ENCODE measurements around the gene APOD. TPM values are rescaled to one million over a fixed set of nuclear protein-coding genes. Genes with fewer than 3 reads are reported as not detected.

Gene APOD
- total RNA-seq, 2 experiments from 2014 or later: not detected

GRCh38 chr3:195542316-195542697 lies 41.4 kb downstream of the APOD start:
- Mint-ChIP-seq H3K9me3 (no peaks in the 10 kb centered on the region), H3K36me3 (peaks cover 33% of the 10 kb centered on the region), H3K27ac (peak overlapping the region; percentile 88), H3K4me1 (peaks cover 68% of the 10 kb centered on the region), H3K4me3 (peak overlapping the region; percentile 95), H3K27me3 (no peaks in the 10 kb centered on the region)
- no peak for DNase-seq

- peak overlapping the region; percentile 88 for H3K27ac Mint-ChIP-seq
- peaks cover 34% of the 10 kb centered on the region for H3K36me3 Mint-ChIP-seq
- H3K4me3 Mint-ChIP-seq: peak overlapping the region; percentile 95
- no peak for DNase-seq
- H3K27me3 Mint-ChIP-seq: no peaks in the 10 kb centered on the region
- H3K4me1 Mint-ChIP-seq: peaks cover 63% of the 10 kb centered on the region
- peaks cover under 1% of the 10 kb centered on the region for H3K9me3 Mint-ChIP-seq
Measured at GRCh38 chr3:195540511-195540910, 43.2 kb downstream of the APOD start.

- Mint-ChIP-seq H3K4me1 (peaks cover 63% of the 10 kb centered on the region), H3K4me3 (peak overlapping the region; percentile 95), H3K27ac (peak overlapping the region; percentile 88)
Measured at GRCh38 chr3:195540027-195540426, 43.7 kb downstream of the APOD start.

GRCh38 chr3:195539479-195539878 lies 44.3 kb downstream of the APOD start:
- Mint-ChIP-seq H3K27me3 (no peaks in the 10 kb centered on the region), H3K36me3 (peaks cover 44% of the 10 kb centered on the region), H3K4me3 (peak overlapping the region; percentile 95), H3K9me3 (peaks cover 7% of the 10 kb centered on the region), H3K4me1 (peaks cover 63% of the 10 kb centered on the region), H3K27ac (peak overlapping the region; percentile 88)
- no peak for DNase-seq

More at GRCh38 chr3:195540027-195540426, 43.7 kb downstream of the APOD start:
- Mint-ChIP-seq H3K27me3 (no peaks in the 10 kb centered on the region), H3K36me3 (peaks cover 38% of the 10 kb centered on the region), H3K9me3 (peaks cover 4% of the 10 kb centered on the region)
- no peak for DNase-seq

- Mint-ChIP-seq H3K4me1 (peaks cover 67% of the 10 kb centered on the region), H3K9me3 (peaks cover 7% of the 10 kb centered on the region), H3K27ac (peak overlapping the region; percentile 84), H3K36me3 (peaks cover 52% of the 10 kb centered on the region), H3K27me3 (no peaks in the 10 kb centered on the region), H3K4me3 (peak overlapping the region; percentile 67)
- peak; percentile 61 for DNase-seq
Measured at GRCh38 chr3:195537995-195538394, 45.7 kb downstream of the APOD start.

GRCh38 chr3:195535293-195535692 lies 48.4 kb downstream of the APOD start:
- Mint-ChIP-seq H3K4me3 (no peak overlapping the region), H3K36me3 (peaks cover 49% of the 10 kb centered on the region), H3K9me3 (peaks cover 7% of the 10 kb centered on the region), H3K4me1 (peaks cover 74% of the 10 kb centered on the region), H3K27me3 (no peaks in the 10 kb centered on the region), H3K27ac (peak overlapping the region; percentile 55)
- no peak for DNase-seq

- DNase-seq: no peak
- peaks cover 44% of the 10 kb centered on the region for H3K36me3 Mint-ChIP-seq
- no peak overlapping the region for H3K4me3 Mint-ChIP-seq
- H3K4me1 Mint-ChIP-seq: peaks cover 70% of the 10 kb centered on the region
- H3K27ac Mint-ChIP-seq: peak overlapping the region; percentile 25
- H3K27me3 Mint-ChIP-seq: no peaks in the 10 kb centered on the region
- H3K9me3 Mint-ChIP-seq: peaks cover 7% of the 10 kb centered on the region
Measured at GRCh38 chr3:195532834-195533233, 50.9 kb downstream of the APOD start.

- peaks cover 69% of the 10 kb centered on the region for H3K4me1 Mint-ChIP-seq
- no peaks in the 10 kb centered on the region for H3K27me3 Mint-ChIP-seq
- H3K4me3 Mint-ChIP-seq: no peak overlapping the region
- H3K36me3 Mint-ChIP-seq: peaks cover 43% of the 10 kb centered on the region
- H3K9me3 Mint-ChIP-seq: peaks cover 7% of the 10 kb centered on the region
- DNase-seq: no peak
- peak overlapping the region; percentile 54 for H3K27ac Mint-ChIP-seq
Measured at GRCh38 chr3:195532345-195532744, 51.4 kb downstream of the APOD start.

GRCh38 chr3:195531683-195532082 lies 52.1 kb downstream of the APOD start:
- H3K27ac Mint-ChIP-seq: peak overlapping the region; percentile 21
- no peak for DNase-seq
- H3K27me3 Mint-ChIP-seq: no peaks in the 10 kb centered on the region
- H3K4me3 Mint-ChIP-seq: no peak overlapping the region
- H3K9me3 Mint-ChIP-seq: peaks cover 7% of the 10 kb centered on the region
- peaks cover 44% of the 10 kb centered on the region for H3K36me3 Mint-ChIP-seq
- peaks cover 68% of the 10 kb centered on the region for H3K4me1 Mint-ChIP-seq

GRCh38 chr3:195526492-195526891 lies 57.2 kb downstream of the APOD start:
- Mint-ChIP-seq H3K36me3 (peaks cover 24% of the 10 kb centered on the region), H3K4me3 (no peak overlapping the region), H3K27ac (peak overlapping the region; percentile 60), H3K9me3 (no peaks in the 10 kb centered on the region), H3K27me3 (no peaks in the 10 kb centered on the region), H3K4me1 (peaks cover 65% of the 10 kb centered on the region)
- no peak for DNase-seq

- peak overlapping the region; percentile 16 for H3K4me3 Mint-ChIP-seq
- peaks cover 20% of the 10 kb centered on the region for H3K36me3 Mint-ChIP-seq
- peak overlapping the region; percentile 88 for H3K27ac Mint-ChIP-seq
- H3K4me1 Mint-ChIP-seq: peaks cover 54% of the 10 kb centered on the region
- no peak for DNase-seq
- no peaks in the 10 kb centered on the region for H3K9me3 Mint-ChIP-seq
- no peaks in the 10 kb centered on the region for H3K27me3 Mint-ChIP-seq
Measured at GRCh38 chr3:195524171-195524896, 59.4 kb downstream of the APOD start.

- Mint-ChIP-seq H3K36me3 (peaks cover 15% of the 10 kb centered on the region), H3K27me3 (no peaks in the 10 kb centered on the region), H3K4me3 (no peak overlapping the region), H3K4me1 (peaks cover 47% of the 10 kb centered on the region), H3K9me3 (no peaks in the 10 kb centered on the region), H3K27ac (peak overlapping the region; percentile 59)
- DNase-seq: no peak
Measured at GRCh38 chr3:195522254-195523023, 61.3 kb downstream of the APOD start.

Other genes with a start within 250 kb of the APOD start
- gene ACAP2, start 140.9 kb downstream of the APOD start, total RNA-seq: 10 to 100 TPM; 41.1 to 42.9 TPM
- gene PPP1R2, start 40.6 kb downstream of the APOD start, total RNA-seq: 10 to 100 TPM; 89.5 to 91.8 TPM
- under 1 TPM; 0.26 to 0.29 TPM for gene MUC20, start 137.0 kb upstream of the APOD start, total RNA-seq
- gene MUC4, start 228.0 kb upstream of the APOD start, total RNA-seq: under 1 TPM; 0.08 to 0.14 TPM

Measured in activated naive CD8-positive, alpha-beta T cell treated with anti-CD3 and anti-CD28 coated beads for 36 hours (primary cell).